Measurements from ENCODE around the gene FUS. TPM values are rescaled to one million over a fixed set of nuclear protein-coding genes. Genes with fewer than 3 reads are reported as not detected.

Gene FUS
- total and polyA plus RNA-seq, 9 of the 15 experiments (the other 6 are each of a cell fraction or from before 2014, with no cell fraction given): 43.9 to 575 (median 87.2) TPM

DNA sequence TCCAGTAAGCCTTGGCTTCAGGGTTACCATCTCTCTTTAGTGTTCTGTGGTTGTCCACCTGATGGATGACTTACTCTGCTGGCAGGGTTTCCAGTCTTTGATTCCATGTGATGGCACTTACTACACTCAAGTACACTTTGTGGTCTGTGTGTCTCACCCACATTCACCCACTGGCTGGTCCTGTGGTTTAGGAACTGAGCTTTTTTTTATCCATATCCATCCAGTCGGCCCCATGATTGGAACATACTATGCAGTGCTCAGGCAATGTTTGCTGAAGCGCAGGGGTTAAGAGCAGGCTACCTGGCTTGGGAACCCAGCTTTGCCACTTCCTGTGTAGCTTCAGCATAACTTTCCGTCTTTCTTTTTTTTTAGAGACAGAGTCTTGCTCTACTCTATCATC, 2.8 kb upstream of the FUS start:
- in situ Hi-C loops (cut with MboI) (no loop called here), intact Hi-C loops (cut with micrococcal nuclease) (no loop called here)
- Histone ChIP-seq H3K79me2 (ENCODE audit: control insufficient read depth, insufficient read depth, low read length) (peaks cover 29% of the 10 kb centered on the region), H3K27ac (ENCODE audit: extremely low read depth, low read depth, low read length) (no peak overlapping the region), H3K4me3 (no peak overlapping the region), H4K20me1 (replicated peaks; ENCODE audit: control insufficient read depth, insufficient read depth, low read length) (peaks cover 15% of the 10 kb centered on the region), H3K9ac (ENCODE audit: insufficient read depth in 1 of 2, low read depth in 2 of 2, low read length in 2 of 2) (no peak overlapping the region), H3K9me1 (ENCODE audit: control insufficient read depth, insufficient read depth, low read length) (no peaks in the 10 kb centered on the region), H3K4me2 (ENCODE audit: insufficient read depth, low read length) (no peak overlapping the region), H3K27me3 (ENCODE audit: control insufficient read depth in 2 of 2, insufficient read depth in 2 of 2, low read length in 2 of 2) (no peaks in the 10 kb centered on the region; a peak in 1 of 5 replicates), H3K9me3 (replicated peaks; ENCODE audit: control insufficient read depth, insufficient read depth, low read depth, low read length) (no peaks in the 10 kb centered on the region), H2AFZ (ENCODE audit: low read depth, low read length) (no peak overlapping the region), H3K36me3 (ENCODE audit: control insufficient read depth, insufficient read depth, low read length) (peaks cover 11% of the 10 kb centered on the region), H3K4me1 (replicated peaks in 1 of 2; ENCODE audit: control insufficient read depth in 2 of 2, insufficient read depth in 2 of 2, low read length in 2 of 2) (peaks cover 5 to 12% of the 10 kb centered on the region in 2 experiments; a peak in 4 of 5 replicates)
- ChIA-PET CTCF (ENCODE audit: low intra/inter-chr PET ratio) (no interaction called here), POLR2A (no interaction called here)
- no peak for ATAC-seq
- TF ChIP-seq, protein P1, sequence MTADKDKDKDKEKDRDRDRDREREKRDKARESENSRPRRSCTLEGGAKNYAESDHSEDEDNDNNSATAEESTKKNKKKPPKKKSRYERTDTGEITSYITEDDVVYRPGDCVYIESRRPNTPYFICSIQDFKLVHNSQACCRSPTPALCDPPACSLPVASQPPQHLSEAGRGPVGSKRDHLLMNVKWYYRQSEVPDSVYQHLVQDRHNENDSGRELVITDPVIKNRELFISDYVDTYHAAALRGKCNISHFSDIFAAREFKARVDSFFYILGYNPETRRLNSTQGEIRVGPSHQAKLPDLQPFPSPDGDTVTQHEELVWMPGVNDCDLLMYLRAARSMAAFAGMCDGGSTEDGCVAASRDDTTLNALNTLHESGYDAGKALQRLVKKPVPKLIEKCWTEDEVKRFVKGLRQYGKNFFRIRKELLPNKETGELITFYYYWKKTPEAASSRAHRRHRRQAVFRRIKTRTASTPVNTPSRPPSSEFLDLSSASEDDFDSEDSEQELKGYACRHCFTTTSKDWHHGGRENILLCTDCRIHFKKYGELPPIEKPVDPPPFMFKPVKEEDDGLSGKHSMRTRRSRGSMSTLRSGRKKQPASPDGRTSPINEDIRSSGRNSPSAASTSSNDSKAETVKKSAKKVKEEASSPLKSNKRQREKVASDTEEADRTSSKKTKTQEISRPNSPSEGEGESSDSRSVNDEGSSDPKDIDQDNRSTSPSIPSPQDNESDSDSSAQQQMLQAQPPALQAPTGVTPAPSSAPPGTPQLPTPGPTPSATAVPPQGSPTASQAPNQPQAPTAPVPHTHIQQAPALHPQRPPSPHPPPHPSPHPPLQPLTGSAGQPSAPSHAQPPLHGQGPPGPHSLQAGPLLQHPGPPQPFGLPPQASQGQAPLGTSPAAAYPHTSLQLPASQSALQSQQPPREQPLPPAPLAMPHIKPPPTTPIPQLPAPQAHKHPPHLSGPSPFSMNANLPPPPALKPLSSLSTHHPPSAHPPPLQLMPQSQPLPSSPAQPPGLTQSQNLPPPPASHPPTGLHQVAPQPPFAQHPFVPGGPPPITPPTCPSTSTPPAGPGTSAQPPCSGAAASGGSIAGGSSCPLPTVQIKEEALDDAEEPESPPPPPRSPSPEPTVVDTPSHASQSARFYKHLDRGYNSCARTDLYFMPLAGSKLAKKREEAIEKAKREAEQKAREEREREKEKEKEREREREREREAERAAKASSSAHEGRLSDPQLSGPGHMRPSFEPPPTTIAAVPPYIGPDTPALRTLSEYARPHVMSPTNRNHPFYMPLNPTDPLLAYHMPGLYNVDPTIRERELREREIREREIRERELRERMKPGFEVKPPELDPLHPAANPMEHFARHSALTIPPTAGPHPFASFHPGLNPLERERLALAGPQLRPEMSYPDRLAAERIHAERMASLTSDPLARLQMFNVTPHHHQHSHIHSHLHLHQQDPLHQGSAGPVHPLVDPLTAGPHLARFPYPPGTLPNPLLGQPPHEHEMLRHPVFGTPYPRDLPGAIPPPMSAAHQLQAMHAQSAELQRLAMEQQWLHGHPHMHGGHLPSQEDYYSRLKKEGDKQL (CRISPR knock-in tag; IDR thresholded peaks at IDR 0.05; ENCODE audit: borderline replicate concordance): no peak
- TF ChIP-seq IFI16 (CRISPR knock-in tag; IDR thresholded peaks at IDR 0.05): no peak
- TF ChIP-seq DNMT1 (IDR thresholded peaks at IDR 0.05): no peak
- no peak for TF ChIP-seq ZNF445 (CRISPR knock-in tag; IDR thresholded peaks at IDR 0.05; ENCODE audit: low read depth)
- BruUV-seq (replicated peaks): no TSS peak
- FAIRE-seq: no peak
- DNase-seq (ENCODE audit: extremely low read depth in 1 of 4, low spot score in 3 of 4): no peak
- 61% methylated on average over 3 of the region's 3 CpGs for WGBS (ENCODE audit: insufficient coverage, low coverage, missing lambda C conversion rate)
